ENCODE data around the gene TTC9C. TPM values are rescaled to one million over a fixed set of nuclear protein-coding genes. Genes with fewer than 3 reads are reported as not detected.
"Not testable (repeated sequence)": the region's sequence is repeated elsewhere in the genome, so short reads cannot be mapped to it uniquely, and the experiment has no call there.

The TTC9C gene
- total RNA-seq, 1 donor, result 40.1 TPM

- peak; percentile 99 for DNase-seq (ENCODE audit: low read depth)
- TF ChIP-seq, protein P1, sequence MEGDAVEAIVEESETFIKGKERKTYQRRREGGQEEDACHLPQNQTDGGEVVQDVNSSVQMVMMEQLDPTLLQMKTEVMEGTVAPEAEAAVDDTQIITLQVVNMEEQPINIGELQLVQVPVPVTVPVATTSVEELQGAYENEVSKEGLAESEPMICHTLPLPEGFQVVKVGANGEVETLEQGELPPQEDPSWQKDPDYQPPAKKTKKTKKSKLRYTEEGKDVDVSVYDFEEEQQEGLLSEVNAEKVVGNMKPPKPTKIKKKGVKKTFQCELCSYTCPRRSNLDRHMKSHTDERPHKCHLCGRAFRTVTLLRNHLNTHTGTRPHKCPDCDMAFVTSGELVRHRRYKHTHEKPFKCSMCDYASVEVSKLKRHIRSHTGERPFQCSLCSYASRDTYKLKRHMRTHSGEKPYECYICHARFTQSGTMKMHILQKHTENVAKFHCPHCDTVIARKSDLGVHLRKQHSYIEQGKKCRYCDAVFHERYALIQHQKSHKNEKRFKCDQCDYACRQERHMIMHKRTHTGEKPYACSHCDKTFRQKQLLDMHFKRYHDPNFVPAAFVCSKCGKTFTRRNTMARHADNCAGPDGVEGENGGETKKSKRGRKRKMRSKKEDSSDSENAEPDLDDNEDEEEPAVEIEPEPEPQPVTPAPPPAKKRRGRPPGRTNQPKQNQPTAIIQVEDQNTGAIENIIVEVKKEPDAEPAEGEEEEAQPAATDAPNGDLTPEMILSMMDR (IDR thresholded peaks at IDR 0.05; ENCODE audit: insufficient read depth, low read length), result no peak
- peak within 1 kb of the TSS; percentile 98 for H3K4me3 ChIP-seq (ENCODE audit: low read depth, low read length)
These were observed 968 bp upstream of the TTC9C start, which contains the start of gene HNRNPUL2 for GRCh38 chr11:62727165-62727871. Gene HNRNPUL2 (minus strand): TSS chr11:62727457. CDS start chr11:62727156, 301 bp downstream.

DNA sequence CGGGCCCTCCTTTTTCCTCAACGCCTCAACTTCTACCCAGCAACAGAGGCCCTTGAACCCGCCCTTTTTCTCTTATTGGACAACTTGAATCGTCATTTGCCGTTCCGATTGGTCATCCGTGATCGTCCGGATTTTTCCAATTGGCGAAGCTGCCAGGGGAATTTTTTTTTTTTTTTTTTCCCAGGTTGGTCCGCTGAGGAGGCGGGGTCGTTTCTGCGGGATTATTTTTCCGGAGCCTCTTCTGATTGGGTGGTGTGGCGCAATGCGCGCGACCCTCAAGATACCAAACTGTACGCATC is 465 bp upstream of the TTC9C start:
- peak; percentile 99 for DNase-seq (ENCODE audit: low read depth)
- TF ChIP-seq, protein P1 (IDR thresholded peaks at IDR 0.05; ENCODE audit: insufficient read depth, low read length), result no peak
- peak overlapping the region; percentile 98 for H3K4me3 ChIP-seq (ENCODE audit: low read depth, low read length)

DNA sequence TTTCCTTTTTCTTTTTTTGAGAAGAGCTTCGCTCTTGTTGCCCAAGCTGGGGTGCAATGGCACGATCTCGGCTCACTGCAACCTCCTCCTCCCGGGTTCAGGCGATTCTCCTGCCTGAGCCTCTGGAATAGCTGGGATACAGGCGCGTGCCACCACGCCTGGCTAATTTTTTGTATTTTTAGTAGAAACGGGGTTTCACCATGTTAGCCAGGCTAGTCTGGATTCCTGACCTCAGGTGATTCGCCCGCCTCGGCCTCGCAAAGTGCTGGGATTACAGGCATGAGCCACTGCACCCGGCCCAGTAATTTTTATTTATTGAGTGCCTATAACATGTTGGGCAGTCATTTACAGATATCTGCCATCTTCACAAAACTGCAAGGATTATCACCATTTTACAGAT is 1.8 kb downstream of the TTC9C start:
- peak overlapping the region; percentile 98 for H3K4me3 ChIP-seq (ENCODE audit: low read depth, low read length)
- not testable (repeated sequence) for DNase-seq (ENCODE audit: low read depth)

DNA sequence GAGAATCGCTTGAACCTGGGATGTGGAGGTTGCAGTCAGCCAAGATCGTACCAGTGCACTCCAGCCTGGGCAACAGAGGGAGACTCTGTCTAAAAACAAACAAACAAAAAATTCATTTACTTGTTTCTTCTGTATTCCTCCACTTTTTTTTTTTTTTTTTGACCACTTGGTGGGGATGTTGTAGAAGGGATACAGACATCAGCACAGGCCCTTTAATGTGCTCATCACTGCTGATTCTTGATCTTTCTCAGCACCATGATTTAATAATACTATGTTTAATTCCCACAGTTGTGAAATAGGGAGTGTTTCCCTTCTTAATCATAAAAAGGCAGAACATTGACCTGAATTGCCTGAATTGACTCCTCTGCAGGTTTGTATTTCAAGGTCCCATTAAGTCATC is 4.5 kb downstream of the TTC9C start:
- TF ChIP-seq, protein P1 (IDR thresholded peaks at IDR 0.05; ENCODE audit: insufficient read depth, low read length), result no peak
- H3K4me3 ChIP-seq (ENCODE audit: low read depth, low read length), result no peak overlapping the region
- peak; percentile 36 for DNase-seq (ENCODE audit: low read depth)

DNA sequence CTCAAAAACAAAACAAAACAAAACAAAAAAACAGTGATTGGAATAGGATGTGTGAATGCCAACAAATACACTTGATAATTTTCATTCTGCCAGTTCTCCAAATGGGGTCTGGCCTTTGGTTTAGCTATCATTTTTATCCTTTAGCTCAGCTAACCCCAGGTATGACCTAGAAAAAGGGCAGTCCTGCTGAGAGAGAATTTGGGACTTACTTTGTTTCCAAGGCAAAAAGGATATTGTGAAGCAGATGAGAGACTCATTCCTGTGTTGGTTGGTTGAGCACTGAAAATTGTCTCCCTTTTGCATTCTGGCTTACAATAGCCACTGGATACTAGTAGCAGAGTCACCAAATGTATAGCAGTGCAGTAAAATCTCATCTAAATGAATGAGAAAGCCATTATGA is 8.9 kb downstream of the TTC9C start:
- DNase-seq (ENCODE audit: low read depth), result no peak
- TF ChIP-seq, protein P1 (IDR thresholded peaks at IDR 0.05; ENCODE audit: insufficient read depth, low read length), result no peak
- no peak overlapping the region for H3K4me3 ChIP-seq (ENCODE audit: low read depth, low read length)

DNA sequence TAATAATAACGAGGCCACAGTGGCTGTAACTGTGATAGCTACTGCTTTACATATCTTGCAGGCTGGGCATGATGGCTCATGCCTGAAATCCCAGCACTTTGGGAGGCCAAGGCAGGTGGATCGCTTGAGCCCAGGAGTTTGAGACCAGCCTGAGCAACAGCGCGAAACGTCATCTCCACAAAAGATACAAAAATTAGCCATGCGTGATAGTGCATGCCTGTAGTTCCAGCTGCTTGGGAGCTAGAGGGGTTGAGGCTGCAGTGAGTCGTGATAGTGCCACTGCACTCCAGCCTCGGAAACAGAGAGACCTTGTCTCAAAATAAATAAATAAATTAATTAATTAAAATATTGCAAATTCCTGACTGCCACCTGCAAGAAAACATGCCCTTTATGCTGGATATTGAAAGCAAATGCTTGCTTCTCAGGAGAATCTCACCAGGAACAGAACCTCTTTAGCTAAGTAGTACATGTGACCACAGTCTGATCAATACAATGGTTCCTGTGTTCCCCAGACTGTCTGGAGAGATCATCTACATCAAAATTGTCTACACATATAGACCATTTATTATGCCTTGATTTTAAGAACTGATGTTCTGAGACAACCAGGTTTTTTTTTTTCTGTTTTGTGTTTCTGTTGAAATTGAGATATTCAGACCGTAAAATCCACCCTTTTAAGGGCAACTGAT is 19.3 kb downstream of the TTC9C start:
- TF ChIP-seq, protein P1 (IDR thresholded peaks at IDR 0.05; ENCODE audit: insufficient read depth, low read length), result no peak

GRCh38 chr11:62749931-62750330 is 21.6 kb downstream of the TTC9C start:
- H3K4me3 ChIP-seq (ENCODE audit: low read depth, low read length); DNase-seq (ENCODE audit: low read depth): not testable (repeated sequence)

More for the DNA sequence above, 19.3 kb downstream of the TTC9C start:
- DNase-seq (ENCODE audit: low read depth), result no peak
- no peak overlapping the region for H3K4me3 ChIP-seq (ENCODE audit: low read depth, low read length)

Measured in fibroblast of the aortic adventitia (primary cell).